ENCODE data around the gene SLC9A6.
"Not testable (repeated sequence)": the region's sequence is repeated elsewhere in the genome, so short reads cannot be mapped to it uniquely, and the experiment has no call there.

The SLC9A6 gene

GRCh38 chrX:136029766-136030165 lies 44.5 kb downstream of the SLC9A6 start:
- DNase-seq (ENCODE audit: low spot score), result no peak

GRCh38 chrX:136030303-136031191 lies 45.3 kb downstream of the SLC9A6 start:
- no peak for DNase-seq (ENCODE audit: low spot score)

GRCh38 chrX:136031626-136032025 lies 46.4 kb downstream of the SLC9A6 start:
- no peak for DNase-seq (ENCODE audit: low spot score)

- DNase-seq (ENCODE audit: low spot score), result no peak
Measured at GRCh38 chrX:136032370-136032769, 47.1 kb downstream of the SLC9A6 start.

- no peak for DNase-seq (ENCODE audit: low spot score)
Measured at GRCh38 chrX:136034668-136035067, 49.4 kb downstream of the SLC9A6 start.

GRCh38 chrX:136035663-136036062 lies 50.4 kb downstream of the SLC9A6 start:
- no peak for DNase-seq (ENCODE audit: low spot score)

- no peak for DNase-seq (ENCODE audit: low spot score)
Measured at GRCh38 chrX:136039485-136039884, 54.2 kb downstream of the SLC9A6 start.

GRCh38 chrX:136039968-136040367 lies 54.7 kb downstream of the SLC9A6 start:
- DNase-seq (ENCODE audit: low spot score), result no peak

- no peak for DNase-seq (ENCODE audit: low spot score)
Measured at GRCh38 chrX:136041254-136041812, 56.1 kb downstream of the SLC9A6 start.

GRCh38 chrX:136045008-136045407 lies 59.8 kb downstream of the SLC9A6 start:
- no peak for DNase-seq (ENCODE audit: low spot score)

- no peak for DNase-seq (ENCODE audit: low spot score)
Measured at GRCh38 chrX:136046295-136047015, 61.2 kb downstream of the SLC9A6 start.

GRCh38 chrX:136047016-136047642 lies 61.9 kb downstream of the SLC9A6 start:
- DNase-seq (ENCODE audit: low spot score), result no peak

- DNase-seq (ENCODE audit: low spot score), result no peak
Measured at GRCh38 chrX:136047969-136048368, 62.7 kb downstream of the SLC9A6 start.

GRCh38 chrX:136048446-136048845 lies 63.2 kb downstream of the SLC9A6 start:
- DNase-seq (ENCODE audit: low spot score), result no peak

GRCh38 chrX:136049608-136050007 lies 64.4 kb downstream of the SLC9A6 start:
- DNase-seq (ENCODE audit: low spot score), result no peak

- DNase-seq (ENCODE audit: low spot score), result not testable (repeated sequence)
Measured at GRCh38 chrX:136050875-136051274, 65.6 kb downstream of the SLC9A6 start.

- no peak for DNase-seq (ENCODE audit: low spot score)
Measured at GRCh38 chrX:136051611-136052010, 66.4 kb downstream of the SLC9A6 start.

- DNase-seq (ENCODE audit: low spot score), result no peak
Measured at GRCh38 chrX:136055651-136056221, 70.5 kb downstream of the SLC9A6 start.

GRCh38 chrX:136057567-136057966 lies 72.3 kb downstream of the SLC9A6 start:
- no peak for DNase-seq (ENCODE audit: low spot score)

- no peak for DNase-seq (ENCODE audit: low spot score)
Measured at GRCh38 chrX:136059350-136059749, 74.1 kb downstream of the SLC9A6 start.

- DNase-seq (ENCODE audit: low spot score), result no peak
Measured at GRCh38 chrX:136061286-136061685, 76.1 kb downstream of the SLC9A6 start.

GRCh38 chrX:136061696-136062095 lies 76.5 kb downstream of the SLC9A6 start:
- DNase-seq (ENCODE audit: low spot score), result no peak
